ENCODE results near the gene TFDP1. TPM values are rescaled to one million over a fixed set of nuclear protein-coding genes. Genes with fewer than 3 reads are reported as not detected.

The TFDP1 gene
- polyA plus RNA-seq, 1 experiment = 99.8 TPM

DNA sequence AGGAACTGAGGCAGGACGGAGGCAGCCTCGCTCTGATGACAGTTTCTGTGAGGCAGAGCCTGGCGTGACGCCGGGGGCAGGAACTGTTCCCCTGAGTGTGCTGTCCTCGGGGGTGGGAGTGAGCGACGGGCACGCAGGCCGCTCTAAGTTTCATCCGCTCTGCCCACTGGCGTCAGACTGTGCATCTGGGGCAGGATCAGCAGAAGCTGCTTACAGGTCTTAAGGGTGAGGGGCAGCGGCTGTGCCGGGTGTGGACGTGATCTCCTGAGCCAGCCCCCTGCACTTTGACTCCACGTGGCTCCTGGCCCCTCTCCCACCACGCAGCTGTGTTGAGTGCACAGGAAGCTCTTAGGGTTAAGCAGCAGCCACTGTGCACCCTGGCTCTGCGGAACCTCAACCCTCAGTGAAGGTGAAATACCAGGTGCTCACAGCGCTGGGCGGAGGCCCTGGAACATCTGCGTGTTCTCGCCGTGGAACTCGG, 84.0 kb downstream of the TFDP1 start:
- ChIA-PET CTCF (interaction anchor here (3.4 kb wide), 1 partner anchor 56 kb away, joined by 15 read pairs; no protein-coding TSS in a partner anchor), POLR2A (no interaction called here)
- TF ChIP-seq, protein P1, sequence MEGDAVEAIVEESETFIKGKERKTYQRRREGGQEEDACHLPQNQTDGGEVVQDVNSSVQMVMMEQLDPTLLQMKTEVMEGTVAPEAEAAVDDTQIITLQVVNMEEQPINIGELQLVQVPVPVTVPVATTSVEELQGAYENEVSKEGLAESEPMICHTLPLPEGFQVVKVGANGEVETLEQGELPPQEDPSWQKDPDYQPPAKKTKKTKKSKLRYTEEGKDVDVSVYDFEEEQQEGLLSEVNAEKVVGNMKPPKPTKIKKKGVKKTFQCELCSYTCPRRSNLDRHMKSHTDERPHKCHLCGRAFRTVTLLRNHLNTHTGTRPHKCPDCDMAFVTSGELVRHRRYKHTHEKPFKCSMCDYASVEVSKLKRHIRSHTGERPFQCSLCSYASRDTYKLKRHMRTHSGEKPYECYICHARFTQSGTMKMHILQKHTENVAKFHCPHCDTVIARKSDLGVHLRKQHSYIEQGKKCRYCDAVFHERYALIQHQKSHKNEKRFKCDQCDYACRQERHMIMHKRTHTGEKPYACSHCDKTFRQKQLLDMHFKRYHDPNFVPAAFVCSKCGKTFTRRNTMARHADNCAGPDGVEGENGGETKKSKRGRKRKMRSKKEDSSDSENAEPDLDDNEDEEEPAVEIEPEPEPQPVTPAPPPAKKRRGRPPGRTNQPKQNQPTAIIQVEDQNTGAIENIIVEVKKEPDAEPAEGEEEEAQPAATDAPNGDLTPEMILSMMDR (IDR thresholded peaks at IDR 0.05; ENCODE audit: insufficient read depth, low read depth, low read length) = no peak

DNA sequence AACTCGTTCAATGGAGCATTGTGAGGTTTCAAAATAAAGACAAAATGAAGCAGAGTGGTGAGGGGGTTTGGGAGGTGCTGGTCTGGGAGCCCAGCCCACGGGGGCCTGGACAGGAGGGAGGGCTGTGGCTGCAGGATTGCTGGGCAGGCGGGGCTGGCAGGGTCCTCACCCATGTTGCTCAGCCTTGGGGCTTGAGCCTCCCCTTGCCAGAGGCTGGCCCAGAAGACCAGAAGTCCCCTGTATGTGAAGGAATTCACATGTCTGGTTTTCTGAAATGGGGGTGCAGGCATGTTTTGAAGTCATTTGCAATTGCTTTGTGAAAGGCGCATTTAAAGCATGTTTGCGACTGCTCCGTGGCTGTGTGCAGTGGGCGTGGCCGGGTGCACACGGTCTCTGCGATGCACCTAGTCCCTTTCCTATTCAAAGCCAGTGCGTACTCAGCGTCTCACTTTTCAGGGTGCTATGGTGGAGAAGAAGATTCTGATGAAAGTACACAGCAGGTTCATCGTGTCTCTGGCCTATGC, 84.7 kb downstream of the TFDP1 start:
- CTCF ChIA-PET = interaction anchor here (0.7 to 3.4 kb wide), 2 partner anchors 55 kb away, joined by 4 to 15 read pairs; no protein-coding TSS in a partner anchor
- Histone ChIP-seq H3K4me3 (ENCODE audit: low read depth, low read length) (no peak overlapping the region), H3K36me3 (ENCODE audit: control insufficient read depth, insufficient read depth, low read length) (no peaks in the 10 kb centered on the region), H3K27me3 (ENCODE audit: control insufficient read depth, insufficient read depth, low read length) (no peaks in the 10 kb centered on the region; the same call in 1 of the 2 replicates)
- TF ChIP-seq, protein P1 (IDR thresholded peaks at IDR 0.05; ENCODE audit: insufficient read depth, low read depth, low read length) = no peak
- POLR2A ChIA-PET = no interaction called here
- no peak for DNase-seq (ENCODE audit: low read depth)

More for the DNA sequence above, 84.0 kb downstream of the TFDP1 start:
- Histone ChIP-seq H3K36me3 (ENCODE audit: control insufficient read depth, insufficient read depth, low read length) (no peaks in the 10 kb centered on the region), H3K27me3 (ENCODE audit: control insufficient read depth, insufficient read depth, low read length) (peaks cover 2% of the 10 kb centered on the region; the same call in 1 of the 2 replicates), H3K4me3 (ENCODE audit: low read depth, low read length) (no peak overlapping the region)
- no peak for DNase-seq (ENCODE audit: low read depth)

DNA sequence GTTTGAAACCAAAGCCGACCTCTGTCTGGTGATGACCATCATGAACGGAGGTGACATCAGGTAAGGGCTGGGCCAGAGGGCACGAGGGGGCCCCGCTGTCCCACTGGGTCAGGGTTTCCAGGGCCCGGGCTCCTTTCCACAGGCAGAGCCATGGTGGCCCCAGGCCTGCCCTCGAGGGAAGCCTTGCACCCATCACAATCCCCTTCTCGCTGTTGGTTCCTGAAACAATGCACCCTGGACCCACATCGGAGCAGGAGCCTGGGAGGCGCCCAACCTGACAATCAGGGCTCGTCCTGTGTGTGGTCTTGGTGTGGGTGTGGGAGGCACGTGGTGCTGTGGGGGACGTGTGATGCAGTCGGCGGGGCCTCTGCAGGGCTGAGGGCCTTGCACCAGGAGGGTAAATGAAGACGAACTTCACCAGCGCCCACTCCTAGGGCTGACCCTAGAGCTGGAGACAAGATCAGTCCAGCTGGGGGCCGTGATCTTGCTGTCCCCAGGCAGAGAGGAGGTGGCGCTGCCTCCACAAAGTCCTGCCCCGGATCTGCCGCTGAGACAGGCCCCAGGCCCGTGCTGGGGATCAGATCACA, 85.3 kb downstream of the TFDP1 start:
- TF ChIP-seq, protein P1 (IDR thresholded peaks at IDR 0.05; ENCODE audit: insufficient read depth, low read depth, low read length) = no peak
- no peak for DNase-seq (ENCODE audit: low read depth)
- ChIA-PET POLR2A (no interaction called here), CTCF (interaction anchor here (0.7 kb wide), 1 partner anchor 55 kb away, joined by 4 read pairs; no protein-coding TSS in a partner anchor)
- H3K27me3 ChIP-seq (ENCODE audit: control insufficient read depth, insufficient read depth, low read length) = no peaks in the 10 kb centered on the region
- H3K4me3 ChIP-seq (ENCODE audit: low read depth, low read length) = no peak overlapping the region
- H3K36me3 ChIP-seq (ENCODE audit: control insufficient read depth, insufficient read depth, low read length) = no peaks in the 10 kb centered on the region

DNA sequence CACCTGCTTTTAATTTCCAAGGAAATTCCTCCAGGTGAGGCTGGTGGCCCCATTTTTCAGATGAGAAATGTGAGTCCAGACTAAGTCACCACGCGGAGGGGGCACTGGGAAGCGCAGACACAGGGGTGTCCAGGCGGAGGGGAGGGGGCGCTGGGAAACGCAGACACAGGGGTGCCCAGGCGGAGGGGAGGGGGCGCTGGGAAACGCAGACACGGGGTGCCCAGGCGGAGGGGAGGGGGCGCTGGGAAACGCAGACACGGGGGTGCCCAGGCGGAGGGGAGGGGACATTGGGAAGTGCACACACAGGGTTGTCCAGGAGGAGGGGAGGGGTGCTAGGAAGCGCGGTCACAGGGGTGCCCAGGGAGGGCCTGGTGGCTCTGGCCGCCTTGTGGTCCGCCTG, 86.0 kb downstream of the TFDP1 start:
- no peak overlapping the region for H3K4me3 ChIP-seq (ENCODE audit: low read depth, low read length)
- ChIA-PET POLR2A (no interaction called here), CTCF (interaction anchor here (1.7 kb wide), 1 partner anchor 54 kb away, joined by 5 read pairs; no protein-coding TSS in a partner anchor)
- no peaks in the 10 kb centered on the region for H3K36me3 ChIP-seq (ENCODE audit: control insufficient read depth, insufficient read depth, low read length)
- H3K27me3 ChIP-seq (ENCODE audit: control insufficient read depth, insufficient read depth, low read length) = no peaks in the 10 kb centered on the region
- DNase-seq (ENCODE audit: low read depth) = no peak
- TF ChIP-seq, protein P1 (IDR thresholded peaks at IDR 0.05; ENCODE audit: insufficient read depth, low read depth, low read length) = no peak

DNA sequence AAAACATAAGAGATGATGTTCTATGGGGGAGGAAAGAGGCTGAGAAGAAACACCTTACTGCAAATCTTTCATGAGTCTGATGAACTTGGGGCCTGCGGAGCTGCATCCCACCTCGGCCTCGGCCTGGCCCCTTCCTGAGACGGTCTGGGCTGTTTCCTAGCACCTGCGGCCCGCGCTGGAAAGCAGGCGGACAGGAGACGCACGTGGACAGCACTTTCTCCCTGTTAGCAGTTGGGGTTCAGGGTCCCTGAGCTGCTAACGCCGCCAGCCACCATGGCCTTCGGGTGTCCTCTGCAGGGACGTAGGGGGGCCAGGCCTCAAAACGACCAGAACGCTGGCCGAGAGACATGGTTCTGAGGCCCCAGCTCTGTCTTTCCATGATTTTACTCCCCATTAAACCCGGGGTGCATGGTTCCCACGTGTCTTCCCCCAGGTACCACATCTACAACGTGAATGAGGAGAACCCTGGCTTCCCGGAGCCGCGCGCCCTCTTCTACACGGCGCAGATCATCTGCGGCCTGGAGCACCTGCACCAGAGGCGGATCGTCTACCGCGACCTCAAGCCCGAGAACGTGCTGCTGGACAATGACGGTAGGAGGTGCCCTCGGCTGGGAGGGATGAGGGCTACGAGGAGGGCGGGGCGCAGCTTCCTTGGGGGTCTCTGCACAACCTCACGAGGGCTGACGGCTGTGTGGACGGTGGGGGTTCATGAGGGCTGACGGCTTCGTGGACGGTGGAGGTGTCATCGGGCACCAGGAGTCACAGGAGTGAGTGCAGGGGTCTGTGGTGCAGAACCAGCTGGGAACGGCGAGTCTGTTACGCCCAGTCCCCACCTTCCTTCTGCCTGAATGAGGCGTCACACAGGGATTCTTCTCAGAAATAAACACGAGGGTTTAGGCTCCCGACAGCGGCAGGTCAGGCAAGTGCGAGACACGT, 86.8 kb downstream of the TFDP1 start:
- POLR2A ChIA-PET = no interaction called here
- Histone ChIP-seq H3K4me3 (ENCODE audit: low read depth, low read length) (no peak overlapping the region), H3K36me3 (ENCODE audit: control insufficient read depth, insufficient read depth, low read length) (no peaks in the 10 kb centered on the region), H3K27me3 (ENCODE audit: control insufficient read depth, insufficient read depth, low read length) (no peaks in the 10 kb centered on the region)
- TF ChIP-seq, protein P1 (IDR thresholded peaks at IDR 0.05; ENCODE audit: insufficient read depth, low read depth, low read length) = no peak
- CTCF ChIA-PET = interaction anchor here (1.7 kb wide), 1 partner anchor 53 kb away, joined by 5 read pairs; no protein-coding TSS in a partner anchor
- no peak for DNase-seq (ENCODE audit: low read depth)
